GM23338 (cell line): ENCODE measurements around the gene MAP2K2. TPM values are rescaled to one million over a fixed set of nuclear protein-coding genes. Genes with fewer than 3 reads are reported as not detected.
A peak's percentile ranks its signal among the peaks of the same experiment; 100 is the strongest.

Experiments
- ATAC-seq: fragments of 200-7000 bp; cut with Tn5 transposase; 3 replicates; pipeline ENCODE4 v1.9.1; 2020
- DNase-seq: peaks from one replicate; pipeline ENCODE4 v3.0.0-alpha.2; 2015; ENCODE audit warnings: low spot score
- H2AFZ ChIP-seq: fragments of 200-600 bp; sonication (generic); 2 replicates; pipeline ENCODE4 v1.8.0; 2016; ENCODE audit warnings: antibody characterized with exemption, mild to moderate bottlenecking, moderate library complexity
- H3F3A ChIP-seq: fragments of 200-600 bp; sonication (generic); replicated peaks from 2 replicates; pipeline ENCODE4 v1.8.0; 2017; ENCODE audit warnings: antibody characterized with exemption, mixed run types, low read depth
- H3K27ac ChIP-seq: fragments of 200-600 bp; sonication (generic); 2 replicates; pipeline ENCODE4 v1.6.1; 2016; ENCODE audit warnings: low read depth
- H3K27me3 ChIP-seq: fragments of 200-600 bp; sonication (generic); 2 replicates; pipeline ENCODE4 v1.8.0; 2016; ENCODE audit warnings: mild to moderate bottlenecking, mixed run types, moderate library complexity; ENCODE audit not compliant: insufficient read depth
- H3K36me3 ChIP-seq: fragments of 200-600 bp; sonication (generic); 2 replicates; pipeline ENCODE4 v1.8.0; 2016; ENCODE audit warnings: mild to moderate bottlenecking; ENCODE audit not compliant: insufficient read depth
- H3K4me1 ChIP-seq: fragments of 200-600 bp; sonication (generic); 2 replicates; pipeline ENCODE4 v1.8.0; 2016; ENCODE audit warnings: mild to moderate bottlenecking, moderate library complexity; ENCODE audit not compliant: insufficient read depth
- H3K4me2 ChIP-seq: fragments of 200-600 bp; sonication (generic); 2 replicates; pipeline ENCODE4 v1.7.1; 2017; ENCODE audit warnings: mixed run types
- H3K4me3 ChIP-seq: fragments of 200-600 bp; sonication (generic); 2 replicates; pipeline ENCODE4 v1.6.1; 2016; ENCODE audit warnings: mixed run types
- H3K79me2 ChIP-seq: fragments of 200-600 bp; sonication (generic); replicated peaks from 2 replicates; pipeline ENCODE4 v1.8.0; 2017; ENCODE audit warnings: mild to moderate bottlenecking; ENCODE audit not compliant: insufficient read depth
- H3K9me2 ChIP-seq: fragments of 200-600 bp; sonication (generic); 2 replicates; pipeline ENCODE4 v1.8.0; 2017; ENCODE audit not compliant: insufficient read depth
- H4K20me1 ChIP-seq: fragments of 200-600 bp; sonication (generic); replicated peaks from 2 replicates; pipeline ENCODE4 v1.8.0; 2017; ENCODE audit warnings: mild to moderate bottlenecking; ENCODE audit not compliant: insufficient read depth
- H3K27ac Mint-ChIP-seq: 2 replicates; pipeline ENCODE4 v1.8.0; 2020; ENCODE audit warnings: inconsistent platforms, mild to moderate bottlenecking, moderate library complexity, mixed read lengths
- H3K27me3 Mint-ChIP-seq: 3 replicates; pipeline ENCODE4 v1.8.0; 2022; ENCODE audit warnings: low read depth, mild to moderate bottlenecking, moderate library complexity, mixed read lengths, inconsistent platforms; ENCODE audit not compliant: insufficient read depth, poor library complexity
- H3K36me3 Mint-ChIP-seq: 3 replicates; pipeline ENCODE4 v1.8.0; 2021; ENCODE audit warnings: low read depth, mild to moderate bottlenecking, inconsistent platforms, moderate library complexity, mixed read lengths
- H3K4me1 Mint-ChIP-seq: 3 replicates; pipeline ENCODE4 v1.8.0; 2020; ENCODE audit warnings: mild to moderate bottlenecking, inconsistent platforms, mixed read lengths
- H3K4me3 Mint-ChIP-seq: 3 replicates; pipeline ENCODE4 v1.8.0; 2021; ENCODE audit warnings: moderate library complexity, mild to moderate bottlenecking, inconsistent platforms, mixed read lengths
- H3K9me3 Mint-ChIP-seq: 3 replicates; pipeline ENCODE4 v1.8.0; 2020; ENCODE audit warnings: moderate library complexity, mild to moderate bottlenecking, inconsistent platforms, mixed read lengths
- CREB1 ChIP-seq: fragments of 250-450 bp; sonication (Bioruptor Pico); IDR thresholded peaks from 2 replicates; pipeline ENCODE4 v1.5.0; 2020; ENCODE audit warnings: low read depth, mild to moderate bottlenecking, moderate library complexity
- EZH2 ChIP-seq: fragments of 200-600 bp; sonication (generic); IDR thresholded peaks from one replicate; pipeline ENCODE4 v1.8.0; 2017; ENCODE audit warnings: antibody characterized with exemption, mild to moderate bottlenecking, low read depth; ENCODE audit not compliant: unreplicated experiment
- EZH2phosphoT487 ChIP-seq: fragments of 200-600 bp; sonication (generic); IDR thresholded peaks from one replicate; pipeline ENCODE4 v1.8.1; 2018; ENCODE audit warnings: antibody characterized with exemption; ENCODE audit not compliant: unreplicated experiment
- JUNB ChIP-seq: IDR thresholded peaks from one replicate; pipeline ENCODE4 v1.6.1; 2016; ENCODE audit warnings: antibody characterized with exemption; ENCODE audit not compliant: unreplicated experiment
- NANOG ChIP-seq: IDR thresholded peaks from 2 replicates; pipeline ENCODE4 v1.6.1; 2016; ENCODE audit warnings: antibody characterized with exemption, borderline replicate concordance
- POLR2AphosphoS5 ChIP-seq: IDR thresholded peaks from 2 replicates; pipeline ENCODE4 v1.6.1; 2016; ENCODE audit warnings: antibody characterized with exemption, low read depth
- STAT1 ChIP-seq: IDR thresholded peaks from one replicate; pipeline ENCODE4 v1.6.1; 2016; ENCODE audit warnings: antibody characterized with exemption; ENCODE audit not compliant: unreplicated experiment
- ZNF114 ChIP-seq: fragments of 250-450 bp; sonication (Bioruptor Pico); IDR thresholded peaks from 2 replicates; pipeline ENCODE4 v1.5.0; 2020; ENCODE audit warnings: mild to moderate bottlenecking, moderate library complexity
- ZNF331 ChIP-seq: fragments of 250-450 bp; sonication (Bioruptor Pico); IDR thresholded peaks from 2 replicates; pipeline ENCODE4 v1.5.0; 2020; ENCODE audit warnings: low read depth, mild to moderate bottlenecking, moderate library complexity
- polyA plus RNA-seq: library from polyadenylated mRNA; unstranded; fragments of >200 nt; fragmentation: Nextera tagmentation; extraction: Ambion mirVana; gene quantifications from 2 replicates; pipeline ENCODE4 v1.2.1, GENCODE V29; 2016
- total RNA-seq: library from RNA; depleted of rRNA; stranded (reverse); fragments of >200 nt; shearing (Covaris generic); gene quantifications from 2 replicates; pipeline ENCODE4 v1.2.3, GENCODE V29; 2014
- TF ChIP-seq, protein P1 (sequence below): IDR thresholded peaks from 2 replicates; pipeline ENCODE4 v1.6.1; 2016; ENCODE audit warnings: antibody characterized with exemption
- TF ChIP-seq, protein P2 (sequence below): fragments of 250-450 bp; sonication (Bioruptor Pico); IDR thresholded peaks from 2 replicates; pipeline ENCODE4 v1.5.0; 2020; ENCODE audit warnings: mild to moderate bottlenecking, moderate library complexity
- TF ChIP-seq, protein P3 (sequence below), 2 experiments: fragments of 200-600 bp in 1 of 2; sonication (generic) in 1 of 2; conservative IDR thresholded peaks; 2 replicates each; pipeline versions ENCODE4 v1.5.1 to v1.6.1; 2016 to 2017; ENCODE audit warnings: antibody characterized with exemption in 2 of 2, low read depth in 2 of 2, mild to moderate bottlenecking in 2 of 2, moderate library complexity in 1 of 2
- TF ChIP-seq, protein P4 (sequence below): IDR thresholded peaks from one replicate; pipeline ENCODE4 v1.6.1; 2018; ENCODE audit warnings: antibody characterized with exemption; ENCODE audit not compliant: unreplicated experiment

MAP2K2 gene
- total and polyA plus RNA-seq, 2 experiments from 2014 or later: 99.7 to 151 TPM

DNA sequence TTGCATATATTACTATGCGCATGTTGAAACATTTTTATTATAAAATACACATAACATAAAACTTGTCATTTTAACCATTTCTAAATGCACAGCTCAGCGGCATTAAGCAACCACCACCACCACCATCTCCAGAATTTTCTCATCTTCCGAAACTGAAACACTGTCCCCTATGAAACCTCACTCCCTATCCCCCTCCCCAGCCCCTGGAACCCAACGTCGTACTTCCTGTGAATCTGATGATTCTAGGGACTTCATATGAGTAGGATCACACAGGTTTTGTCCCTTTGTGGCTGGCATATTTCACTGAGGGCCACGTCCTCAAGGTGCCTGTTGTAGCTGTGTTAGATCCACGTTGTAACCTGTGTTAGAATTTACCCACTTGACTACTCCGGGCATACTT lies 716 bp upstream of the MAP2K2 start:
- Mint-ChIP-seq H3K4me3 (peak overlapping the region; percentile 71), H3K4me1 (peaks cover 14% of the 10 kb centered on the region)
- TF ChIP-seq CREB1 (CRISPR knock-in tag) (no peak), POLR2AphosphoS5 (no peak), ZNF114 (CRISPR knock-in tag) (no peak), EZH2phosphoT487 (no peak), STAT1 (no peak), ZNF331 (CRISPR knock-in tag) (no peak), NANOG (no peak), JUNB (no peak), EZH2 (no peak)
- TF ChIP-seq, protein P1, sequence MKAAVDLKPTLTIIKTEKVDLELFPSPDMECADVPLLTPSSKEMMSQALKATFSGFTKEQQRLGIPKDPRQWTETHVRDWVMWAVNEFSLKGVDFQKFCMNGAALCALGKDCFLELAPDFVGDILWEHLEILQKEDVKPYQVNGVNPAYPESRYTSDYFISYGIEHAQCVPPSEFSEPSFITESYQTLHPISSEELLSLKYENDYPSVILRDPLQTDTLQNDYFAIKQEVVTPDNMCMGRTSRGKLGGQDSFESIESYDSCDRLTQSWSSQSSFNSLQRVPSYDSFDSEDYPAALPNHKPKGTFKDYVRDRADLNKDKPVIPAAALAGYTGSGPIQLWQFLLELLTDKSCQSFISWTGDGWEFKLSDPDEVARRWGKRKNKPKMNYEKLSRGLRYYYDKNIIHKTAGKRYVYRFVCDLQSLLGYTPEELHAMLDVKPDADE: no peak
- TF ChIP-seq, protein P2, sequence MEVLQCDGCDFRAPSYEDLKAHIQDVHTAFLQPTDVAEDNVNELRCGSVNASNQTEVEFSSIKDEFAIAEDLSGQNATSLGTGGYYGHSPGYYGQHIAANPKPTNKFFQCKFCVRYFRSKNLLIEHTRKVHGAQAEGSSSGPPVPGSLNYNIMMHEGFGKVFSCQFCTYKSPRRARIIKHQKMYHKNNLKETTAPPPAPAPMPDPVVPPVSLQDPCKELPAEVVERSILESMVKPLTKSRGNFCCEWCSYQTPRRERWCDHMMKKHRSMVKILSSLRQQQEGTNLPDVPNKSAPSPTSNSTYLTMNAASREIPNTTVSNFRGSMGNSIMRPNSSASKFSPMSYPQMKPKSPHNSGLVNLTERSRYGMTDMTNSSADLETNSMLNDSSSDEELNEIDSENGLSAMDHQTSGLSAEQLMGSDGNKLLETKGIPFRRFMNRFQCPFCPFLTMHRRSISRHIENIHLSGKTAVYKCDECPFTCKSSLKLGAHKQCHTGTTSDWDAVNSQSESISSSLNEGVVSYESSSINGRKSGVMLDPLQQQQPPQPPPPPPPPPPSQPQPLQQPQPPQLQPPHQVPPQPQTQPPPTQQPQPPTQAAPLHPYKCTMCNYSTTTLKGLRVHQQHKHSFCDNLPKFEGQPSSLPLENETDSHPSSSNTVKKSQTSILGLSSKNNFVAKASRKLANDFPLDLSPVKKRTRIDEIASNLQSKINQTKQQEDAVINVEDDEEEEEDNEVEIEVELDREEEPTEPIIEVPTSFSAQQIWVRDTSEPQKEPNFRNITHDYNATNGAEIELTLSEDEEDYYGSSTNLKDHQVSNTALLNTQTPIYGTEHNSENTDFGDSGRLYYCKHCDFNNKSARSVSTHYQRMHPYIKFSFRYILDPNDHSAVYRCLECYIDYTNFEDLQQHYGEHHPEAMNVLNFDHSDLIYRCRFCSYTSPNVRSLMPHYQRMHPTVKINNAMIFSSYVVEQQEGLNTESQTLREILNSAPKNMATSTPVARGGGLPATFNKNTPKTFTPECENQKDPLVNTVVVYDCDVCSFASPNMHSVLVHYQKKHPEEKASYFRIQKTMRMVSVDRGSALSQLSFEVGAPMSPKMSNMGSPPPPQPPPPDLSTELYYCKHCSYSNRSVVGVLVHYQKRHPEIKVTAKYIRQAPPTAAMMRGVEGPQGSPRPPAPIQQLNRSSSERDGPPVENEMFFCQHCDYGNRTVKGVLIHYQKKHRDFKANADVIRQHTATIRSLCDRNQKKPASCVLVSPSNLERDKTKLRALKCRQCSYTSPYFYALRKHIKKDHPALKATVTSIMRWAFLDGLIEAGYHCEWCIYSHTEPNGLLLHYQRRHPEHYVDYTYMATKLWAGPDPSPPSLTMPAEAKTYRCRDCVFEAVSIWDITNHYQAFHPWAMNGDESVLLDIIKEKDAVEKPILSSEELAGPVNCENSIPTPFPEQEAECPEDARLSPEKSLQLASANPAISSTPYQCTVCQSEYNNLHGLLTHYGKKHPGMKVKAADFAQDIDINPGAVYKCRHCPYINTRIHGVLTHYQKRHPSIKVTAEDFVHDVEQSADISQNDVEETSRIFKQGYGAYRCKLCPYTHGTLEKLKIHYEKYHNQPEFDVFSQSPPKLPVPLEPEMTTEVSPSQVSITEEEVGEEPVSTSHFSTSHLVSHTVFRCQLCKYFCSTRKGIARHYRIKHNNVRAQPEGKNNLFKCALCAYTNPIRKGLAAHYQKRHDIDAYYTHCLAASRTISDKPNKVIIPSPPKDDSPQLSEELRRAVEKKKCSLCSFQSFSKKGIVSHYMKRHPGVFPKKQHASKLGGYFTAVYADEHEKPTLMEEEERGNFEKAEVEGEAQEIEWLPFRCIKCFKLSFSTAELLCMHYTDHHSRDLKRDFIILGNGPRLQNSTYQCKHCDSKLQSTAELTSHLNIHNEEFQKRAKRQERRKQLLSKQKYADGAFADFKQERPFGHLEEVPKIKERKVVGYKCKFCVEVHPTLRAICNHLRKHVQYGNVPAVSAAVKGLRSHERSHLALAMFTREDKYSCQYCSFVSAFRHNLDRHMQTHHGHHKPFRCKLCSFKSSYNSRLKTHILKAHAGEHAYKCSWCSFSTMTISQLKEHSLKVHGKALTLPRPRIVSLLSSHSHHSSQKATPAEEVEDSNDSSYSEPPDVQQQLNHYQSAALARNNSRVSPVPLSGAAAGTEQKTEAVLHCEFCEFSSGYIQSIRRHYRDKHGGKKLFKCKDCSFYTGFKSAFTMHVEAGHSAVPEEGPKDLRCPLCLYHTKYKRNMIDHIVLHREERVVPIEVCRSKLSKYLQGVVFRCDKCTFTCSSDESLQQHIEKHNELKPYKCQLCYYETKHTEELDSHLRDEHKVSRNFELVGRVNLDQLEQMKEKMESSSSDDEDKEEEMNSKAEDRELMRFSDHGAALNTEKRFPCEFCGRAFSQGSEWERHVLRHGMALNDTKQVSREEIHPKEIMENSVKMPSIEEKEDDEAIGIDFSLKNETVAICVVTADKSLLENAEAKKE (CRISPR knock-in tag): no peak
- TF ChIP-seq, protein P3, sequence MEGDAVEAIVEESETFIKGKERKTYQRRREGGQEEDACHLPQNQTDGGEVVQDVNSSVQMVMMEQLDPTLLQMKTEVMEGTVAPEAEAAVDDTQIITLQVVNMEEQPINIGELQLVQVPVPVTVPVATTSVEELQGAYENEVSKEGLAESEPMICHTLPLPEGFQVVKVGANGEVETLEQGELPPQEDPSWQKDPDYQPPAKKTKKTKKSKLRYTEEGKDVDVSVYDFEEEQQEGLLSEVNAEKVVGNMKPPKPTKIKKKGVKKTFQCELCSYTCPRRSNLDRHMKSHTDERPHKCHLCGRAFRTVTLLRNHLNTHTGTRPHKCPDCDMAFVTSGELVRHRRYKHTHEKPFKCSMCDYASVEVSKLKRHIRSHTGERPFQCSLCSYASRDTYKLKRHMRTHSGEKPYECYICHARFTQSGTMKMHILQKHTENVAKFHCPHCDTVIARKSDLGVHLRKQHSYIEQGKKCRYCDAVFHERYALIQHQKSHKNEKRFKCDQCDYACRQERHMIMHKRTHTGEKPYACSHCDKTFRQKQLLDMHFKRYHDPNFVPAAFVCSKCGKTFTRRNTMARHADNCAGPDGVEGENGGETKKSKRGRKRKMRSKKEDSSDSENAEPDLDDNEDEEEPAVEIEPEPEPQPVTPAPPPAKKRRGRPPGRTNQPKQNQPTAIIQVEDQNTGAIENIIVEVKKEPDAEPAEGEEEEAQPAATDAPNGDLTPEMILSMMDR (conservative IDR thresholded peaks at IDR 0.05; ENCODE audit: low read depth in 2 of 2): no peak
- TF ChIP-seq, protein P4, sequence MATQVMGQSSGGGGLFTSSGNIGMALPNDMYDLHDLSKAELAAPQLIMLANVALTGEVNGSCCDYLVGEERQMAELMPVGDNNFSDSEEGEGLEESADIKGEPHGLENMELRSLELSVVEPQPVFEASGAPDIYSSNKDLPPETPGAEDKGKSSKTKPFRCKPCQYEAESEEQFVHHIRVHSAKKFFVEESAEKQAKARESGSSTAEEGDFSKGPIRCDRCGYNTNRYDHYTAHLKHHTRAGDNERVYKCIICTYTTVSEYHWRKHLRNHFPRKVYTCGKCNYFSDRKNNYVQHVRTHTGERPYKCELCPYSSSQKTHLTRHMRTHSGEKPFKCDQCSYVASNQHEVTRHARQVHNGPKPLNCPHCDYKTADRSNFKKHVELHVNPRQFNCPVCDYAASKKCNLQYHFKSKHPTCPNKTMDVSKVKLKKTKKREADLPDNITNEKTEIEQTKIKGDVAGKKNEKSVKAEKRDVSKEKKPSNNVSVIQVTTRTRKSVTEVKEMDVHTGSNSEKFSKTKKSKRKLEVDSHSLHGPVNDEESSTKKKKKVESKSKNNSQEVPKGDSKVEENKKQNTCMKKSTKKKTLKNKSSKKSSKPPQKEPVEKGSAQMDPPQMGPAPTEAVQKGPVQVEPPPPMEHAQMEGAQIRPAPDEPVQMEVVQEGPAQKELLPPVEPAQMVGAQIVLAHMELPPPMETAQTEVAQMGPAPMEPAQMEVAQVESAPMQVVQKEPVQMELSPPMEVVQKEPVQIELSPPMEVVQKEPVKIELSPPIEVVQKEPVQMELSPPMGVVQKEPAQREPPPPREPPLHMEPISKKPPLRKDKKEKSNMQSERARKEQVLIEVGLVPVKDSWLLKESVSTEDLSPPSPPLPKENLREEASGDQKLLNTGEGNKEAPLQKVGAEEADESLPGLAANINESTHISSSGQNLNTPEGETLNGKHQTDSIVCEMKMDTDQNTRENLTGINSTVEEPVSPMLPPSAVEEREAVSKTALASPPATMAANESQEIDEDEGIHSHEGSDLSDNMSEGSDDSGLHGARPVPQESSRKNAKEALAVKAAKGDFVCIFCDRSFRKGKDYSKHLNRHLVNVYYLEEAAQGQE: no peak

More for the DNA sequence above, 716 bp upstream of the MAP2K2 start:
- Mint-ChIP-seq H3K27ac (no peak overlapping the region), H3K27me3 (peaks cover 12% of the 10 kb centered on the region), H3K36me3 (peaks cover 3% of the 10 kb centered on the region; the same call in 1 of the 3 replicates), H3K9me3 (no peaks in the 10 kb centered on the region; the same call in 2 of the 3 replicates)
- Histone ChIP-seq H3K4me1 (peaks cover 5% of the 10 kb centered on the region; the same call in 1 of the 2 replicates), H3K27me3 (no peaks in the 10 kb centered on the region), H3K27ac (no peak overlapping the region), H3K4me2 (peak overlapping the region; percentile 81), H3K9me2 (no peaks in the 10 kb centered on the region), H3K79me2 (peaks cover 23% of the 10 kb centered on the region), H3K4me3 (peak overlapping the region; percentile 71), H4K20me1 (peaks cover 14% of the 10 kb centered on the region), H3F3A (no peaks in the 10 kb centered on the region), H3K36me3 (no peaks in the 10 kb centered on the region), H2AFZ (peak overlapping the region; percentile 73)
- DNase-seq (peak; percentile 59), ATAC-seq (peak; percentile 22)
